CMK (cell line): ENCODE results near the gene GBGT1.

Experiments
- DNase-seq: peaks from one replicate; pipeline ENCODE4 v3.0.0-alpha.2; 2010; ENCODE audit warnings: low read depth

Gene GBGT1

GRCh38 chr9:133143639-133144141 lies 20.0 kb downstream of the GBGT1 start:
- no peak for DNase-seq

GRCh38 chr9:133142684-133143622 lies 20.8 kb downstream of the GBGT1 start:
- no peak for DNase-seq

- no peak for DNase-seq
These were observed 21.7 kb downstream of the GBGT1 start for GRCh38 chr9:133141833-133142595.

- no peak for DNase-seq
These were observed 23.1 kb downstream of the GBGT1 start for GRCh38 chr9:133140606-133141005.

GRCh38 chr9:133140174-133140505 lies 23.6 kb downstream of the GBGT1 start:
- no peak for DNase-seq

GRCh38 chr9:133139246-133140173 lies 24.2 kb downstream of the GBGT1 start:
- no peak for DNase-seq

GRCh38 chr9:133137451-133138231 lies 26.1 kb downstream of the GBGT1 start:
- no peak for DNase-seq

- no peak for DNase-seq
These were observed 28.5 kb downstream of the GBGT1 start for GRCh38 chr9:133135146-133135745.

- DNase-seq, result no peak
These were observed 29.1 kb downstream of the GBGT1 start for GRCh38 chr9:133134388-133135145.

- DNase-seq, result no peak
These were observed 29.9 kb downstream of the GBGT1 start for GRCh38 chr9:133133681-133134387.

- no peak for DNase-seq
These were observed 31.5 kb downstream of the GBGT1 start for GRCh38 chr9:133132174-133132573.

- no peak for DNase-seq
These were observed 32.2 kb downstream of the GBGT1 start for GRCh38 chr9:133131506-133131905.

- DNase-seq, result no peak
These were observed 32.9 kb downstream of the GBGT1 start for GRCh38 chr9:133130685-133131244.

GRCh38 chr9:133129001-133129795 lies 34.5 kb downstream of the GBGT1 start:
- no peak for DNase-seq

GRCh38 chr9:133128152-133128551 lies 35.6 kb downstream of the GBGT1 start:
- no peak for DNase-seq

- DNase-seq, result no peak
These were observed 36.3 kb downstream of the GBGT1 start for GRCh38 chr9:133127340-133127981.

GRCh38 chr9:133126697-133127339 lies 36.9 kb downstream of the GBGT1 start:
- no peak for DNase-seq
